Stimulated activated CD4-positive, alpha-beta T cell treated with anti-CD3 and anti-CD28 coated beads, TNF-alpha, amount 100 ng/mL, for 1 hour (primary cell): ENCODE measurements around the gene ZDHHC7.
"Not testable (repeated sequence)": the region's sequence is repeated elsewhere in the genome, so short reads cannot be mapped to it uniquely, and the experiment has no call there.

Experiments
- DNase-seq, 3 donors: peaks; one replicate each; pipeline ENCODE4 v3.0.0-alpha.2; 2020; ENCODE audit warnings: low read depth in 3 of 3, low spot score in 1 of 3

ZDHHC7 gene

DNA sequence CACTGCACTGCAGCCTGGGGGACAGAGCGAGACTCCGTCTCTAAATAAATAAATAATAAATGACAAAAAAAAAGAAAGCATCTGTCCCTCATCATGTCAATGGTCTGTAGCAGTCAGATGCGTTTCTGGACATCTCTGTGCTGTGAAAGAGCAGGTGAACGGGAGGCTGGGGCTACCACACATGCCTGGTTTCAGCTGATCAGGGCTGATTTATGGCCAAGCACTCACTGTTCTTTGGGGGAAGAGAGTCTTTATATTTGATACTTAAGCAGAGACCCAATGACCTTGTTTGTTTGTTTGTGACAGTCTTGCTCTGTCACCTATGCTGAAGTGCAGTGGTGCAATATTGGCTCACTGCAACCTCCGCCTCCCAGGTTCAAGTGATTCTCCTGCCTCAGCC lies 33.7 kb upstream of the ZDHHC7 start:
- no peak for DNase-seq

DNA sequence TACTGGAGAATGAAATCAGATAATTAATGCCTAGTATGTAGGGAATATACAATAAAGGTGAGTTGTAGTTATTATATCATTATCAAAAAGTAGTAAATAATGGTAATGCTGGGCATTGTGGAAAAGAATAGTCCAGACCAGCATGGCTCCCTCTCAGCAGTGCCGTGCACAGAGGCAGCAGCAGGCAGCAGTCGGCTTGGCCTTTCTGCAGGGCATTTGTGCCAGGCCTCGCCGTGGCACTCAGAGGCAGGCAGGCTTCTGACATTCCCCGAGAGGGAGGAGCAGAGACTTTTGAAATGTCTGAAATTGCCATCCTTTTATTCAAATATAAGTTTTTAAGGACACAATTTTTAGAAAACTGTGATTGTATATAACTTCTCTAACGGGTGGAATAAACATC lies 31.3 kb upstream of the ZDHHC7 start:
- DNase-seq = no peak

DNA sequence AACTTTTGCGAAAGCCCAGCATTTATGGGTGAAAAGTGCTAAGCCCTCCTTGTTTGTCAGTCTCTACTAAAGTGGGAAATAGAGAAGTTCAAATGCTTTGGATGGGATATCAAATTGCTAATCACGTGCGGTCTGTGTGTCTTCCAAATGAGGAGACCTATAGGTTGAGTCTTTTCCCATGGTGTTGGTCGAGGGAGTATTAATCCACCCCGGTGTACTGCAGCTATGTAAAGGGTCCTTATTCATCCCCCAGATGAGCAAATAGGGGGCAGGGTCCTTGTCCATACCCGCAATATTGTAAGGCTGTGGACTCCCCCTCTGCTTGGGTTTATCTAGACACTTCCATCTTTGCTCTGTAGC lies 30.8 kb upstream of the ZDHHC7 start:
- no peak for DNase-seq

DNA sequence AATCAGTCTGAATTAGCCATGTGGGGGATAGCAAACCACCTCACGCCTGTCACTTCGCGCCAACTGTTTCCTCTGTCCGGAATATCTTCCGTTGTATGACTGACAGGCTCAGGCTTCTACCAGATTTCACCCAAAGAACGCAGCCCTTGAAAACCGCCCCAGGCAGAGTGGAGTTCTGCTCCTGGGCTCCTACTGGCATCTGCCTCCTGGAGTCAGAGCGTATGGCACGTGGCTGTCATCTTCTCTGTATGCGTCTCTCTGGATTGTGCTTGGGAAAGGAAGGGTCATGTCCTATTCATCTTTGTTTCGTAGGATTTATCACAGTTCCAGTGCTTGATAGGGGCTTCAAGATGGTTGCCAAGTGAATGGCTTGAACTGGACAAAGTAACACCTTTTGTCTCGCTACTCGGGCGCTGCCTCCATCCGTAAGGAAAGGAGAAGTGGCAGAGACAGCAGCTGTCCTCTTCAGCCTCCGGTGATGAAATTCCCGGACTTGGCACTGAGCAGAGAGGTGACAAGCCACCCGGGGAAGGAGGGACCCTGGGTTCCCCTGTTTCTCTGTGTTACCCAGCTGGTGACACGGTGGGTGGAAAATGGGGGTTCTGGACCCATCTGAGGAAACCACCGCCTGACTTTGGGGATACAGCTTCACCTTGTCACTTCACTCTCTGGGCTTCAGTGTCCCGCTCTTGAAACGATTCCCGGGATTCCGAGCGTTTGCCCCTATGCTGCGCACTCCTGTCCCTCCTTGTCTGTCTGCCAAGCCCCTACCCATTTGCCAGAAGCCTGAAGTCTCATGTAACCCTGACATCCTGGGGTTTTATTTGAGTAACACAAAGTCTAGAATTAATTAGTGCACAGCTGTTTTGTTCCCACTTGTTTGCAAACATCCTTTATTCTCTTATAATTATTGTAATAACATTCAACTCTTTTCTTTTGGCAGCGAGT lies 30.2 kb upstream of the ZDHHC7 start:
- no peak for DNase-seq

DNA sequence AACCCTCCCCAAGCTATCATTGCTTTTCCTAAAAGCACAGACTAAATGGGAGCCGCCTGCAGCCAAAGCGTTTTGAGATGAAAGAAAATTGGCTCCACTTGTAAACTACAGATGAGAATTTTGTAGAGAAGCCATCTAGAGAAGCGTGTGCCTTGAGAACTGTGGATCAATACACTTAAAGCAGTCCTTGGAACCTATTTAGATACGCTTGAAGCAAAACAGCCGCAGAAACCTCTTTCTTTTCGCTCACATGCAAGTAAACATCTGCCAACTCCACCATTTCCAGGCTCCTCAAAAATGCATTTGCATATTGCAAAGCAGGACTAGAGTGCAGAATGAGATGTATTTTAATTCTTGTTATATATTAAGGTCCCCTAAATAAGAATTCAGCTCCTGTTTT lies 29.4 kb upstream of the ZDHHC7 start:
- no peak for DNase-seq

DNA sequence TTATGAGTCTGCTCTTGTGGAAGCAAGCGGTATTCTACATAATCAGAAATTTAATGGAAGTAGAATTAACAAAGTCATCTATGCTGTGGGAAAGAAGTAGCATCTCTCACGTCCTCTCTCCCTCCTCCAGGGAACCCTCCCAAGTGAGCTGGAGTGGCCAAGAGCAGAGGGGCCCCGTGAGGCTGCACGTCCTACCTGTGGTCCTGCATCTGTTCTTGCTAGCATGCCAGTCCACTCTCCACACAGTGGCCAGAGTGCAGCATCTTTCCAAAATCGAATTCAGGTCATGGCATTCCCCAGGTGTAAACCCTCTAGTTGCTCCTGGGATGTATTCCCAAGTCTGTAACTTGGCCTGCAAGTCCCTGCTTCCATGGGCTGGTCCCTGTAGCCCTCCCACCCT lies 26.4 kb upstream of the ZDHHC7 start:
- no peak for DNase-seq

DNA sequence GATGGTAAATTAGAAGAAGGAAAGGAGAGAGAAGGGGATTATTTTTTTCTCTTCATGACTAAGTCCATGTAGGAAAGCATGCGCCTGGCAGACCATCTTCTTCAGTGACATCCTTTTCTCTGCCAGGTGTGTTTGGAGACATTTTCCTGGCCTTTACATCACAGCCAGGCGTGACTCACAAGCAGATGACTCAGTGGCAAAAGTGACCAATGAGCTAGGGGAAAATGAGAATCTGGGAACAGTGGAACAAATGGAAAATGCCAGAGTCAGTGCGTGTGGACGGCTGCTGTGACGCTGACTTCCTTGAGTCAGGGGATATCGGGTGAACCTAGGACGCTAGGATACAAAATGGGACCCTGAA lies 25.7 kb upstream of the ZDHHC7 start:
- DNase-seq = no peak

DNA sequence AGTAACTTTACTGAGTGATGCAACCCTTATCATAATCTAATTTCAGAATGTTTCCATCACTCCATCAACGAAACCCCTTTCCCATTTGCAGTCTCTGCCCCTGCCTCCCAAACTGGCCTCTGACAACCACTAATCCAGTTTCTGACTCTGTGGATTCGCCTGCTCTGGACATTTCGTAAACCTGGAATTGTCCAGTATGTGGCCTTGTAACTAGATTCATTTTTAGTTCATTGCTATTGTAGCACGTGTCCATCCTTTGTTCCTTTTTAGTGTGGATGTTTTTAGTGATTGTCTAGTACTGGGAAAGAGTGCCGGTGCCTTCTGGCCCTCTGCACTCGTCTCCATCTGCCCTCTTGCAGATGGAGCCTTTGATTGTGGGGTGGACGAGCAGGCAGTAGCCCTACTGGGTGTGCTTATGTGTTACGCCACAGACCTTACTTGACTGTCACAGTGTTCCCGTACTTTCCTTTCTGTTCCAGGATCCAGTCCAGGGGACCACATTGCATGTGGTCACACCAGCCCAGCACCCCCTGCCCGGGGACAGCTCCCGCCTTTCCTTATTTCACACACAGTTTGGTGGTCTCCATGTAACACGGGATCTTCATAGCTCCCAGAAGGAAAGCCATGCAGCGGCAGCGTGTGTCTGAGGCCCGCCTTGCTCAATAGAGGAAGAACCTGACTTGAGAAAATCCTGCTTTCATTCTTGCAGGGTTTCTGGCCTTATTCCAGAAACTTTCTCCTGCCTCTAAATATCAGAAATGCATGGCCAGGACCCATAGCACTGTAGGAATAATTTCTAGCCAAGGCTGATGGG lies 25.1 kb upstream of the ZDHHC7 start:
- no peak for DNase-seq

DNA sequence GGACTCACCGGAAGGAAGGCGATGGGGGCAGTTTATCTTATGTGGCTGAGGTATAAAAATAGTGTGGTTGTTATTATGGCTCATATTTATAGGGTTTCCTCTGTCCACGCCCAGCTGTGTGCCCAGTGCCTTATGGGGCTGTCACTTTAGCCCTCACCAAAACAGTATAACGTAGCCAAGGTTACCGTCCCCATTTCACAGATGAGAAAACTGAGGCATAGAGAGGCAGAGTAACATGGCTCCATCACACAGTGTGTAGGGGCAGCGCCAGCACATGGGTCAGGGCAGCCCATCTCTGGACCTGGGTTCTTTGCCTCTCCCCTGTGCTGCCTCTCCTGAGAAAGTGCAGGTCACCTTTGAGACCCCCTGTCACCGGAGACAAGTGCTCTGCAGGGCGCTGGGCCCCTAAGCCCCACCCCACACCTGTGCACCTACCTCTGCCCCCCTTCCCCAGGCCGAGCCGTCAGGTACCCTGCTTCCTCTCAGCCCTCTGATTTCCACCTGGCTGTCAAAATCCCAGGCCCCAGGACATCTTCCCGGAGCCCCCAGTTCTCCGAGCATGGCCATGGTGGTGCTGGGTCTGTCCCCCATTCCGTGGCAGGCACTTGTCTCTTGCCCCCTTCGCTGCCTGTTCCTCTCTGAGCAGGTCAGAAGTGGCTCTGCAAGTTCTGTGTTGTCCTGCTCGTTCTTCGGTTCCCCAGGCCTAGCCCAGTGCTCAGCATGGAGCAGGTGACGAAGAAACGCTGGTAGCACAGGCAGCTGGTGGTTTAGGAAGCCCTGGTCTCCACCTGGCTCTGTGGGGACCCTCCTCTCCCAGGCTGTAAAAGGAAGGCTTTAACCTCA lies 23.5 kb upstream of the ZDHHC7 start:
- no peak for DNase-seq

DNA sequence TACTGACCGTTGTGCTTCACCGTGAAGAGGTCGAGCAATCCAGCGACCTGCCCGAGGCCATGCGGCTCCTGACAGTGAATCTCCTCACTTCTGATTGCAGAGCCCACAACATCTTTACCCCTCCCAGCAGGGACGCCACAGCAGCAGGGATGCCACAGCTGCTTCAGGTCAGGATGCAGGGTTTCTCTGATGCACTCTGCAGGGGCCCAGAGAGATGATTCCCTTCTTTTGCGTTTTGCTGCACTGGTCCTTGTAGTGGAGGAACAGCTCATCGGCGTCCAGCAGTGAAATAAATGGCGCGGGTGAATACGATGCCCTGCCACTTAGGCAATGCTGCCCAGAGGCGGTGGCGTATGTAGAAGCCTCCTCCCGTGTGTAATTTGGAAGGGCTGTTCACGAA lies 21.8 kb upstream of the ZDHHC7 start:
- DNase-seq = no peak

DNA sequence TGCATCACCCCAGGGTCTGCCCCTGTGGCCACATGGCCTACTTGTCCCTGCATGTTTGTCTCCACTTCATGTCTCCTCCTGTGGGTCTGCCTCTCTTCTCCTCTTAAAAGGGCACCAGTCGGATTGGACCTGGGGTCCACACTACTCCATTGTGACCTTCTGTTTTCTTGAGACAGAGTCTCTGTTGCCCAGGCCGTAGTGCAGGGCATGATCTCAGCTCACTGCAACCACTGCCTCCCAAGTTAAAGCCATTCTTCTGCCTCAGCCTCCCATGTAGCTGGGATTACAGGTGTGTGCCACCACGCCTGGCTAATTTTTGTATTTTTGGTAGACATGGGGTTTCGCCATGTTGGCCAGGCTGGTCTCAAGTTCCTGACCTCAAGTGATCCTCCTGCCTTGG lies 20.9 kb upstream of the ZDHHC7 start:
- DNase-seq = not testable (repeated sequence)

DNA sequence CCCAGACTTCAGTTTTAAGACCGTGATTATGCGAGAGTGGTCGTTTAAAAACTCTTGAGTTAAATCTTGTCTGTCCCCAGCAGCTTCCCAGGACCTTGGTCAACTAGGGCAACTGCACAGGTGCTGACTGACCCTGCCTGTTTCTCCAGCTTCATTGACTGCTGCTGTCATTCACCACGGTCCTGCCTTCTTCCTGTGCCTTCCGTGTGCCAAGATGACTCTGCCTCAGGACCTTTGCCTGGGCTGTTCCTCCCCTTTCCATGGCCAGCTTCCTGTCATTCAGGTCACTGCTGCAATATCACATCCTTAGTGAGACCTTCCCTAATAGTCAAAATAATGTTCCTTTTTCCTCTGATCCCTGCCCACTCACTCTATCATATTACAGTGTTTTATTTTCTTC lies 20.1 kb upstream of the ZDHHC7 start:
- no peak for DNase-seq

DNA sequence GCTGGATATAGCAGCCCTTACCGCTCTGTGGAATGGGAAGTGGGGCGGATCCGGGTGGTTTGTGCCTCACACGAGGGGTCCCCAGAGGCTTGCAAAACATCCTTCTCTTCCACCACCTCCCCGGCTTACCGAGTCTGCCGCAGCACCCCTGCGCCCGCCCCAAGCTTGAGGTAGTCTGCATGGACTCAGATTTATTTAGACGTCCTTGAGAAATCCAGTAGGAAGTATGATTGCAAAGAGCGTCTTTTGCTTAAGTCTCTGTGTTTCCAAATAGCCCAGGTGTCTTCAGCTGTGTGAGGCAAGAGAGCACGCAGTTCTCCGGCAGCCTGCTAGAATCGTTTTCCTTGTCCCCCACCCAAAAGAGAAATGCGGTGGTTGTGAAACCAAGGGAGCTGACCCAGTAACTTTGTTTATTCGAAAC lies 18.7 kb upstream of the ZDHHC7 start:
- DNase-seq = no peak

DNA sequence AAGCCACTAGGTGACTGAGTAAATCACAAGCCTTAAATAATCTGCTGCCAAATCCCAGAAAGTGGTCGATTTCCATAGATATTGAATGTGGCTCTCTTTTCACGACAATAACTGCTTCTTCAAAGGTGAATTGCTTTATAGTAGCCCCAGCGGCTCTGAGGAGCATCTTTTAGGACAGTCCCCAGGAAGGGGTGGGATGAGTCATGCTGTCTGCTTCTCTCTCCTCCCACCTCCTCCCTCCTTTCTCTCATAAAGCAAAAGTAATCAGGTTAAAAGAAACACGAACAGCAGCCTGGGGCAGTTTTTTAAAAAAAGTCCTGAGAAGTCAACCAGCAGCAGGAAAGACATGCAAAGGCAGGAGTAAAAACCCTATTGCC lies 18.1 kb upstream of the ZDHHC7 start:
- peak in 2 of 3 donors; percentile 25 to 32 for DNase-seq

DNA sequence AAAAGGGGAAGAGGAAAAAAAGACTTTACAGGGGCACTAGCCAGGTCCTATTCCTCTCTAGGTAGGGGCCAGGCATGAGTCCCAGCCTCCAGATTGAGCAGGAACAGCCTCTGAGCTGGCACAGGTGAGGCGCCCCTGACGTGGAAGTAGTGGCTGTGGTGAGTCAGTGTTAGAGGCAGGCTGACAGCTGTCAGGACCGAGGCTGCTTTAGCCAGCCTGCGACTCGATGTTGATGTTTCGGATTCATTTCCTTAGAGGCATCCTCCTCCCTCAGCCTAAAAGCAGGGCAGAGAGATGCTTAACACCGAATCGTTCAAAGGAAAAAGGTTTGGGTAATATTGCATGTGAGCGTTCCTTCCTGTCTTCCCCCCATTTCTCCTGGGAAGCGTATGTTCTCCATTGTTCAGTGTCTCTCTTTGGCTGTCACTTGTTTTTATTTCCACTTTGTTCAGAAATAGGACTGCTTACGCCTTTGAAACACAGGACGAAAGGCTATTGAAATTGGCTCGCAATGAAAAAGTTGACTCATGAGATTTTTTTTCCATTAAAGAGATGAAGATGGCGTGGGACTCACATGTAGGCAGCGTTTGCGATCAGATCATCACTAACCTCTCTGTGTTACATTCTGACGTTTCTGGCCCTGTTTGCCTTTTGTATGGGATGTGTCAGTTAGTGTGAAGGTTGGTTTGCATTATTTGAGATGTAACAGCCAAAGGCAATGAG lies 17.5 kb upstream of the ZDHHC7 start:
- DNase-seq = peak; percentile 48 to 56 (median 50)

DNA sequence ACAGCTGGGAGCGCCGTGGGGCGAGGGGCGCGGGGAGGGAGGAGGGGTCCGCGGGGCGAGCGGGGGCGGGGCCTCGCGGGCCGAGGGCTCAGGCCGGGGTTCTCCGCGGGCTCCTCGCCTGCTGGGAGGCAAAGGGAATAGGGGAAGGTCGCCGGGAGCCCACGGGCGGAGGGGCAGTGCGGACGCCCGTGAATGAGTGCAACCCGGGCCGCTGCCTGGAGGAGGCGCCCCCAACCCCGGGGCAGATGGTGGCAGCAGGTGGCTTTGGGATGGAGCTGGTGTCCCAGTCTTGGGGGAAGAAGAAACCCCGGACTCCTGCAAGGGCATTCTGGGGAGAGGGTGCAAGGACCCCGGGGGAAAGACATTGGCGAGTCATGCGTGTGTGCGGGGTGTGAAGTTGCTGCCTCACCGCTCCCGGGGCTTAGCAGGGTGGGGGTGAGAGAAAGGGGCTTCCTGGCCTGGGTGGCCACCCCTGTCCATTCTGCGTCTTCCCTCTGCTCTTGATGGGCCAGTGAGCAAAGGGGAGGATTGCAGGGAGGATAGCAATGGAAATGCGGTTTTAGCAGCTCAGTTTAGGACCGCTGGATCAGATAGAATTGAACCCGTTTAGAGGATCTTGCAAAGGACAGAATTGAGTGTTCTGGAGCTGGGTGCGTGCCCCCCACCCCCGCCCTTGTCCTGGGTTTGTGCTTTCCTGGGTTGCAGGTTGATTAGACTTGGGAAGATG lies 16.8 kb upstream of the ZDHHC7 start:
- DNase-seq = no peak

DNA sequence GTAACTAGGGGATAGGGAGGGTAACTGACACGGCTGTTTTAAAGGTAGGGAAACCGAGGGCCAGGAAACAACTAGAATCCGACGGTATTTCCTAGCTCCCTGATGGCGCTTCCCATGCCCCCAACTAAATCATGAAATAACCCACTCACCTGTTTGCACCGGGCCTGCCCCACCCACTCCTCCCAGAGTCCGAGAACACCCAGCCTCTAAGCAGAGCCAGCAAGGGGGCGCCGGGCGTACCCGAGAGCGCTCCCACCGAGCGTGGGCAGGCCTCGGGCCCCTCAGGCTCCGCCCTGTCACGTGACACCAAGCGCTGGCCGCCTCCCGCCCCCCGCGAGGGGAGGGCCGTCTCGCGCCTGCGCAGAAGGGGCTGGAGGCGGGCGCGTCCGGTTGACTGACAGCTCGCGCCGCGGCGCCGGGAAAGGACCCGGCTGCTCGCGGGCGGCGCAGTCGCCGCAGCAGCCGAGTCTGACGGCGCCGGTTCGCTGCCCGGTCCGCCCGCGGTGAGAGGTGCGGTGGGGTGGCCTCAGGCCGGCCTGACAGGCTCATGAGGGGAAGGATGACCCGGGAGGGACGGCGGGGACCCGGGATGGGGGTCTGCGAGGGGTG lies 16.1 kb upstream of the ZDHHC7 start, which contains the start of gene KIAA0513:
Gene KIAA0513, plus strand, starts transcription at position 447 of the 609 bp plus-strand sequence. CDS start 39,277 bp downstream, outside the sequence.
- peak; percentile 92 to 96 (median 94) for DNase-seq

DNA sequence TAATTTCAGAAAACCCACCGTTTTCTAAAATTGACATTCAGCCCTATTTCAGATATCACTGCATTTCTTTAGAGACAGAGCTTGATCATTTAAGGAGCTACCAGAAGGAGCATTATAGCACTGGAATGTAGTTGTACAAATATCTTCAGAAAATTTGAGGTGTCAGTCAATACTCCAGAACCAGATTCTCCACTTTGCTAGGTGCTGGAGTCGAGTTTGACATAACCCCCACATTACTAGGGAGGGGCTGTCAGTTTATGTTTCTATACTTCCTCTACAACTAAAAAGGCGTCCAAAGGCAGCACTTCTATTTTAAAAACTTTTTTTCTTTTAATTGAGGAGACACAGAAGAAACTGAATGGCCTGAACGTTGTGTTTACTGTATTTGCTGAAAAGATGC lies 15.4 kb upstream of the ZDHHC7 start:
- no peak for DNase-seq

DNA sequence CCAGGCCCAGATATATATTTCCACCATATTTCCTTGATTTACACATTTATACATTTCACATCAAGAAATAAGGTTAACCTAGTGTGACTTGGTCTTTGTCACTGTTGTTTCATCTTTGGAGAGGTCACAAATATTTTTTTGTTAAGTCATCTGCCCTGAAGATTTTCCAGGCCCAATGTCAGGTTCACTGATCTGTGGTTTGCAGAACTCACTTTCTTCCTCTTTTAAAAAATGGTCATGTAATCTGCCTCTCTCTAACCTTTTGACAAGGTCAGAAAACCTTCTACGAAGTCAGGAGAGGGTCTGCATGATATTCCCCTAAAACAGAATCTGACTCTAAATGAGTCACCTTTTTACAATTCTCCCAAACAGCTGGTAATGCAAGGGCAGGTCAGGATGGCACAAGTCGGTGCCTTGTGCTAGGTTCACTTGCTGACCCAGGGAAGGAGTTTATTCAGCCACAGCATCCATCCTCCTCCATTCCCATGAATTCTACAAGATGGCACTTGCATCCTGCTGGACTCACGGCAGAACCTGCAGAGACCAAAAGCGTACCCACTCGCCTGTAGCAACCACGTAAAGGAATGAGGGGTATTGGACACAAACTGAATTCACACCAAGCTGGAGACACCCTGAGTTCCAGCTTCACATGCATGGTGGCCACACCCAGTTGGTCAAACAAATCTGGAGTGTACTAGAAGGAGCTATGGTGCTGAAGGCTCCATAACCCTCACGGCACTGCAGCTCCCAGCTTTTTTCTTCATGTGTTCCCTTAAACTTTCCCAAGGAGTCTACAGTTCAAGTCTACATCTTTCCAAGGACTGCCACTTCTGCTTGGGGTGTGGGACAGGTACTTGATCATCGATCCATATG lies 14.7 kb upstream of the ZDHHC7 start:
- DNase-seq = no peak
